RPMI7951 (cell line): ENCODE measurements around the gene SAFB. TPM values are rescaled to one million over a fixed set of nuclear protein-coding genes. Genes with fewer than 3 reads are reported as not detected.
"Not testable (repeated sequence)": the region's sequence is repeated elsewhere in the genome, so short reads cannot be mapped to it uniquely, and the experiment has no call there.

Source experiments
- DNase-seq: peaks from one replicate; pipeline ENCODE4 v3.0.0-alpha.2; 2012; ENCODE audit warnings: low read depth
- total RNA-seq: library from RNA; depleted of rRNA; stranded (reverse); fragments of >200 nt; shearing (Covaris generic); gene quantifications from 2 replicates; pipeline ENCODE4 v1.2.3, GENCODE V29; 2014

The SAFB gene
- total RNA-seq, 1 experiment from 2014 or later, result 19.5 TPM

DNA sequence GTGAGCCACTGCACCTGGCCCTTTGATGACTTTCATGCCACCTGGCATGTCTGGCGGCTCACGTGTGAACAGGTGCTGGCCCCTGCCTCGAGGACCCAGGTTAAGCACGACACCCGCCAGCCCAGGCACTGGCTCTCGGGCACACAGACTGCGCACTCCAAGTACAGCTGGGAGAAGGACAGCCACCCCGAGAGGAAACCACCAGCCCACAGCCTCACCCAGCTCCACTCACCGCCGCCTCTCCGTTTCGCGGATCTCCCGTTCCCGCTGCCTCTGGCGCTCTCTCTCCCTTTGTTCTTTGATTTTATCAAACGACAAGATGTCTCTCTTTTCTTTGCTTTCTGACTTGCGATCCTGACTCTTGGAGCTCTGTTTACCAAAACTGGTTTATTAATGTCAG is 27.8 kb upstream of the SAFB start:
- no peak for DNase-seq

DNA sequence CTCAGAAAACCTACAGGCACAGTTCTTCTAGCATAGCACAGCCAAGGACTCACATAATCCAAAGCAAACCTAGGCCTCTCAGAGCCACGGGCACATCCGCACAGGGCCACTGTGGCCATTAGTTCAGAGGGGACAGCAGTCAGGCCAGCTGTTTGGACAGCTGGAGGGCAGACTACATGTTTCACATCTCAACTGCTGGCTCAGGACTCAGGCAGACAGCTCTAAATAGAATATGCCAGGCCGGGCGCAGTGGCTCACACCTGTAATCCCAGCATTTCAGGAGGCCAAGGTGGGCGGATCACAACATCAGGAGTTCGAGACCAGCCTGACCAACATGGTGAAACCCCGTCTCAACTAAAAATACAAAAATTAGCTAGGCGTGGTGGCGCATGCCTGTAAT is 27.1 kb upstream of the SAFB start:
- DNase-seq, result no peak

DNA sequence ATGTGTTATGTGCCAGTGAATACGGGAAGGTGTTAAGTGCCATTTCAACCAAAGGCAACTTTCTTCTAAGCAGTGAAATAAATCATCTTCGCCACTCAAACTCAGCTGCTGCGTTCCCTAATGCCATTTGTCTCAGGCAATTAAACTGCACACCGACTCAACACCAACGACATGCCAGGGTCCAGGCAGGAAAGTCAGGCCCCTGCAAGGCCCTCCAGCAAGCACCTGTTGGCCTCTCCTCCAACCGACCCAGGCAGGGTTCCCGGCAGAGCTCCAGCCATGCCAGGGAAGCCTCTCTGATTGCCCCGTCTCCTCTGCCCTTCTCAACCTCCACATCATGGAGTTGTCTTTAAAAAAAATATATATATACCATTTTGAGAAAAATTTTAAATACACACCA is 22.1 kb upstream of the SAFB start:
- DNase-seq, result no peak

GRCh38 chr19:5603626-5604025 is 19.3 kb upstream of the SAFB start:
- DNase-seq, result no peak

DNA sequence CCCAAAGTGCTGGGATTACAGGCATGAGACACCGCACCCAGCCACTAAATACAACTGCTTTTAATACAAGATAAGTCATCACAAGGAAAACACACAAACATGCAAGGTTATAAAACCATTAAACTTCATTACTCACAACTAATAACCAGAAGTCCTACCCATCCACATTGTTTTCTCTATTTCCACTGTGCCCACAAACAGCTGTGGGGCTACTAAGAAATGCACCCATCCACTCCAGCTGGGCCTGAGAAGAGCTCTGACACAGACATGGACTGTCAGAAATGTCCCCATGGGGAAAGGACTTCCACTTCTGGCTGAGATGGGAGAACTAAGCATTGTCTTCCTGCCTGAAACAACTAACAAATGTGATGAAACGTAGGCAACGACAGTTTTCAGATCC is 17.5 kb upstream of the SAFB start:
- no peak for DNase-seq

- DNase-seq, result no peak
Observed at GRCh38 chr19:5607318-5608275, 15.3 kb upstream of the SAFB start.

- DNase-seq, result no peak
Observed at GRCh38 chr19:5608291-5608690, 14.6 kb upstream of the SAFB start.

DNA sequence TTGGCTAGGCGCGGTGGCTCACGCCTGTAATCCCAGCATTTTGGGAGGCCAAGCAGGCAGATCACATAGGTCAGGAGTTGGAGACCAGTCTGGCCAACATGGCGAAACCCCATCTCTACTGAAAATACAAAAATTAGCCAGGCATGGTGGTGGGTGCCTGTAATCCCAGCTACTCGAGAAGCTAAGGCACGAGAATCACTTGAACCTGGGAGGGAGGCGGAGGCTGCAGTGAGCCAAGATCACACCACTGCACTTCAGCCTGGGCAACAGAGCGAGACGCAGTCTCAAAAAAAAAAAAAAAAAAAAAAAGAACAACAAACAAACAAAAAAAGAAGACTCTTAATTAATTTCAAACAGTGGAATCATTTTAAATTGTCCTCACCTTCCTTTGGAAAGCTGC is 14.1 kb upstream of the SAFB start:
- not testable (repeated sequence) for DNase-seq

GRCh38 chr19:5609881-5610448 is 12.9 kb upstream of the SAFB start:
- no peak for DNase-seq

DNA sequence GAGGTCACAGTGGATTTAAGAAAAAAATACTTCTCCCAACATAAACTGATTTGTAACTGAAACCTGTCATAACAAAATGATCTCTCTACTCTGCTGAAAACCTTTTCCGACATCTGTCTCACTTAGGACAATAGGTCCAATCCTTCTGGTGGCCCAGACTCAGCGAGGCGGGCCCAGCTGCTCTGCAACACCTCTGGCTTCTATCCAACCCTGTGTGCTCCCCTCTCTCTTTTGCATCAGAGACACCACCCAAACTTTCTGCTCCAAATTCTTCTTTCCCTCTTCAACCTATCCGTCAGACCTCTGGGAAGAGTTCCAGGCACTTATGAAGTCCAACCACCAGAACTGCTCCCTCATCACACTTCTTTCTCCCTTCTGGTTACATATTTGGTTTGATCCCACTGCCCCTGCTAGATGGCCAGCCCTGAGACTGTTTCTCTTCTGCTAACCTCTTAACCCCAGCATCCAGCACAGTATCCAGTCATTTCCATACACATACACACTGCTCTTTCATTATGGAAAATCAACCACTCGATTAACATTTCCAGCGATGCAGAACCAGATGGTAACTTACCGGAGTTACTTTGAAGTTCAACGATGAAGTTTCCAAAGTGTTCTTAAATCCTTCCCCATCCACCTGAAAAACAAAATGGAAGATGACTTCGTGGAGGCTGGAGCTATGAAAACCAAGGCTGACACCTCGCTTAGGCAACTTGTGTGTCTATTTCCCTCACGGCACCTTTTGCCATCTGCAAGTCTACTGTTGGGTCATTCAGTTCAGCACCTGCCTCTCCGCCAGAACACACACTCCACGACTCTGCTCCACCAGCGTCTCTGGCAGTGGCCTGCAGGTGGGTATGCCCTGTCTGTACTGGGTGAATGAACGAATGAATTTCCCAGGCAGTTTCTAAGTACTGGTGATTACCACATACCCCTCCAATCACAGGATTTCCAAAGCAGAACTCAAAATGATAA is 9.7 kb upstream of the SAFB start:
- no peak for DNase-seq

DNA sequence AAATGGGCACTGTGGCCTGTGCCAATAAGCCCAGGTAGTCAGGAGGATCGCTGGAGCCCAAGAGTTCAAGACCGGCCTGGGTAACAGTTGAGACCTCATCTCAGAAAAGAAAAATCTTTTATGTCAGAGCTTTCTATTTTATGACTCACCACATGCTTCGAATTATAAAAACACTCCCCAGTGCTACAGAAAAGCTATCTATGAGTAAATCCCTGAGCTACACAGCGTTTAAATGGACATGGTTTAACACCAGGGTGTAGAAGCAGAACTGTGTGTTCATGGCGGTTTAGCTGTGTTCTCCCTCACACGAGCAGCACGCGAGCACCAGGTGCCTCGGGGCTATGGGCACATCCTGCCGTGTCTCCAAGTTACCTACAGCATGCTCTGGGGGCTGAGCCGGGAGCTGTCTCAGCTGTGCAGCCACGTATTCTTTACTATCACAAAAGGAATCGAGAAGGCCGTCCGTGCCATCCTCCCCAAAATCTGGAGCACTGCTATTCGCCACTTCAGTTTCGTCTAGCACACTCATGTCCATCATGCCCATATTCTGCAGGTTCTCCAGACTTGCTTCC is 7.0 kb upstream of the SAFB start:
- no peak for DNase-seq

DNA sequence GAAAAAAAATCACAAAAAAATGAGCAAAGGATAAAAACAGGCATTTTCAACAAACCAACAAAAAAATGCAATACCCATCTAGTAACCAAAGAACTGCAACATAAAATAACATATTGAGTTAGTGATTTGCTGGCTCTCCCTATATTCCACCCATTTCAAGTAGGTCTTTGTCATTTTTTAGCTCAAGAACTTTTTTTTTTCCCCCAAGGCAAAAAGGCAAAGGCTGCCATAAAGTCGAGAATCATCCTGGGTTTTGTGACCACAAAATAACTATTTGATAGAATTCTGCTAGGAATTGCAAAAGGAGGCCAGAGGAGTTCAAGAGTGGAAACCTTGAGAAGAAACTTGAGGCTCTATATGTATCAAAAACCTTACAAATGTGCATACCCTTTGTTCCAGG is 5.8 kb upstream of the SAFB start:
- DNase-seq, result no peak

DNA sequence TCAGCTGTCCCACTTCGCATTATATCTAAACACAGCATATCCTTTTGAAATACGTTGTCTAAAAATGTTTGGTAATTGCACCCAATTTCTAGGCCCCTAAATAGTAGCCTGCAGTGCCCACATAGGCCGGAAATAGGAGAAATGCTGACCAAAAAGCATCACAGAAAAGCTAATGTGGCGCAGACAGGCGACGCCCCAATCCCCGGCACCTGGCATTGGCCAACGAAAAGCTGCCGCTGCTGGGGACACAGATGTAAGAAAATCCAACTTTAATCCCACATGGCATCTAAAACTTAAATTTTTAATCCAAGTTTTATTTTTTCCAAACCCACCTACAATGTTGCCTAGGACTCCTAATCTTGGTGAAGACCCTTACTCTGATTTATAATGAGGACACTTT is 4.3 kb upstream of the SAFB start:
- DNase-seq, result no peak

DNA sequence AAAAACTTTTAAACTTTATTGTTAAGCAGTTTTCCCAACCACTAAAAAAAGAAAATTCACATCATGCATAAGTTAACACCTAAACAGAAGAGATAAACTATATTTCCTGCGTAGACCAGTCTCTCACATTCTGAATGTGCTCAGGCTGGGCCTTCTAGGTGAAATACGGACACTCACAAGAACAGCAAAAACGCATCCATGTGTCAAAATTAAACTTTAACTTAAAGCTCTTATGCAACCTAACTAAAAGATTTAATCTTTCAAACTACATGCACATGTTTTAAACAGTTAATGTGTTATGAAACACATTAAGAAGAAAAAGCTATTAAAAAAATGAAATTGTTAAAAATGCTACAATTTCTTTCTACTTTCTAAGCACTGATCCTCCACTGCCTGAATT is 2.9 kb upstream of the SAFB start:
- DNase-seq, result no peak

GRCh38 chr19:5621311-5621944 is 1.5 kb upstream of the SAFB start:
- DNase-seq, result no peak

GRCh38 chr19:5621945-5622464 is 878 bp upstream of the SAFB start:
- peak; percentile 20 for DNase-seq

DNA sequence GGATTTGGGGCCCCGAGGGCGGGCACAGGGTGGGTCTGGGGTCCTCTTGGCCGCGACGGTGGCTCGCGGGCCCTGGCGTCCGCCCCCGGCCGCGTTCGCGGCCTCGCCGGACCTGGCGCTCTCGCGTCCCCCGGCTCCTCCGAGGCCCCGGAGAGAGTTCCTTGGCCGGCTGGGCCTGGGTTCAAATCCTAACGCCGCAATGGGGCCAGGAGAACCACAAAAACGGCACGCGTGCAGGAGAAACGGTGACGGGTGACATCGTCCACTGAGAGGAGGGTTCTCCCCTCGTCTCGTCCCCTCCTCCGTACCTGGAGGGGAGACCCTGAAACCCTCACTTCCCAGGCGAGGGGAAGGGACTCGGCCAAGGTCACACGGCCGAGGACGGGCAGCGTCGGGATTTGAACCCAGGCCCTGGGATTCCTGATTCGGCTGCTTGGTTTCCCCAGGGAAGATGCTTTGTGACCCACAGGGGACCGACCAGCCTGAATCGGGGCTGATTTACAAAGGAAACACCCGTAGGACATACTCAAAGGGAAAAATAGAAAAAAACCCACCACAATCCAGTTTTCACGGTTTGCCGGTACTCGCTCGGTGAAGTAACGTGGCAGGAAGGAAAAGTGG is 624 bp downstream of the SAFB start:
- no peak for DNase-seq

DNA sequence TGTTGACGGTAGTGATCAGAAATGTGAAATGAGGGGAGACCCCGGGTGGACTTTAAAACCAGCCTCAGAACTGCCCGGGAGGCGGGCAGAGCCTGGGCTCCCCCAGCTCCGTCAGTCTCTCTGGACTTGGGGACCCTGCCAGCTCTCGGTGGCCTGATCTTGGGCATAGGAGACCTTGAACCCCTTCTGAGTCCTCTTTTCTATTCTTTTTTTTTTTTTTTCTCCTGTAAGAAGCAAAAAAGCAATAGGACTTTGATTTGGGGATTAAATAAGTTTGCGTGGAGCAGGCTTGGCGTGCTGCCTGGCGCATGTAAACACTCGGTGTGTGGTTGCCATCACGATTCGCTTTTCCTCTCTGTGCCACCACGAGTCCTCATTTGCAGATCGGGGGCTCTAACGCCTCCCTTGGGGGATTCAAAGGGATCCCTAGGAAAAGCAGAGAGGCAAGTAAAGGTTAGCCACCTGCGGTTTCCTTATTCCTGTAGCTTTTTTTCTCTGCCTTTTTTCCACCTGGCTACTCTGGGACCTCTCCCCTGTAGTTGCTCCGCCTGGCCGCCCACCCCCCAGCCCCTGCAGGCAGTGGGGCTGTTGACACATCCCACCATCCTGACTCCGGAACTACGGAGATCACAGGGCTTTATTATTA is 1.3 kb downstream of the SAFB start:
- peak; percentile 47 for DNase-seq

DNA sequence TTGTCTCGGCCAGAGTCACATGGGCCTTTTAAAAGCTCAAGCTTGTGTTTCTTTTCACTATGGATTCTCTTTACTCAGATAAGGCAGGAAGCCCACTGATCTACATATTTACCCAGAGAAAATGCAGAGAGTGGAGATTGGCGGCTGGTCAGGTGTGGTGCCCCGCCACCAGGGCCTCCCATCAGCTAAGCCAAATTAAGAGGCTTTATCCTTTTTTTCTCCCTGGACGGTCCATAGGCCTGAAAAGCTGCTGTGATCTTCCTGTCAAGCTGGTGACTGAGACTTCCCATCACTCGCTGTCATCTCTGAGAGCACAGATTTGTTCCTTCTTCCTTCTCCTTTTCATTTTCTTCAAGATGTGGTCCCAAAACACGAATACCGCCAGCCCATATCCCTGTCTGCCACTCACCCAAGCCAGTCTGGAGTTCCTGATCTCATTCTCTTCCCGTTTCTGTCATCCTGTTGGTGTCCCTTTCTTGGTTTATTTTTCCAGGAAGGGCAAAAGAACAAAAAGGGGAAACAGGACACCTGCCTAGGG is 1.9 kb downstream of the SAFB start:
- DNase-seq, result no peak

GRCh38 chr19:5625641-5626040 is 2.8 kb downstream of the SAFB start:
- no peak for DNase-seq
